SK-N-SH (cell line): ENCODE measurements around the gene LAMTOR1. TPM values are rescaled to one million over a fixed set of nuclear protein-coding genes. Genes with fewer than 3 reads are reported as not detected.

ENCODE experiments used
- CTCF ChIA-PET: fragments of 300-600, 350-600 bp; formaldehyde crosslinking; extraction: SDS; loops from one replicate; lab custom pipeline; 2021; lab: Yijun Ruan, JAX
- POLR2A ChIA-PET: fragments of 350-600 bp; sonication (Branson Sonifier 250); formaldehyde crosslinking; extraction: SDS; loops from one replicate; lab custom pipeline; 2020; ENCODE audit warnings: antibody characterized with exemption, inconsistent platforms; lab: Yijun Ruan, JAX
- DNase-seq: peaks from one replicate; pipeline ENCODE4 v3.0.0; 2012
- H2AFZ ChIP-seq: fragments of 200-600 bp; sonication (generic); 2 replicates; pipeline ENCODE4 v1.8.1; 2016; ENCODE audit warnings: antibody characterized with exemption, mild to moderate bottlenecking, low read depth
- H3F3A ChIP-seq: fragments of 200-600 bp; sonication (generic); replicated peaks from 2 replicates; pipeline ENCODE3; 2016; ENCODE audit warnings: antibody characterized with exemption, mild to moderate bottlenecking; ENCODE audit not compliant: insufficient read depth
- H3K27ac ChIP-seq, 2 experiments: fragments of 200-500 bp in 1 of 2; fragments of 200-600 bp in 1 of 2; sonication (Bioruptor generic) in 1 of 2; sonication (generic), shearing (Covaris generic) in 1 of 2; 2 replicates each; pipeline versions ENCODE4 v1.5.1 to v1.6.1; 2014 to 2016; ENCODE audit warnings: low read depth in 2 of 2, inconsistent platforms in 1 of 2, low read length in 1 of 2, mild to moderate bottlenecking in 1 of 2, mixed read lengths in 1 of 2
- H3K27me3 ChIP-seq: fragments of 200-600 bp; sonication (generic), shearing (Covaris generic); 2 replicates; pipeline ENCODE4 v1.6.1; 2016; ENCODE audit warnings: mixed run types; ENCODE audit not compliant: insufficient read depth
- H3K36me3 ChIP-seq, 2 experiments: fragments of 200-500 bp in 1 of 2; fragments of 200-600 bp in 1 of 2; sonication (Bioruptor generic) in 1 of 2; sonication (generic) in 1 of 2; replicated peaks in 1 of 2; 2 replicates each; pipeline versions ENCODE3 to v1.5.1; 2014 to 2016; ENCODE audit warnings: low read length in 1 of 2, mild to moderate bottlenecking in 1 of 2; ENCODE audit not compliant: insufficient read depth in 2 of 2, control insufficient read depth in 1 of 2
- H3K4me1 ChIP-seq, 2 experiments: fragments of 200-500 bp in 1 of 2; fragments of 200-600 bp in 1 of 2; sonication (Bioruptor generic) in 1 of 2; sonication (generic), shearing (Covaris generic) in 1 of 2; 2 replicates each; pipeline versions ENCODE4 v1.5.1 to v1.6.1; 2014 to 2016; ENCODE audit warnings: low read depth in 1 of 2, low read length in 1 of 2, mixed run types in 1 of 2; ENCODE audit not compliant: insufficient read depth in 2 of 2, control insufficient read depth in 1 of 2
- H3K4me2 ChIP-seq: fragments of 200-600 bp; sonication (generic), shearing (Covaris generic); 2 replicates; pipeline ENCODE4 v1.6.1; 2017; ENCODE audit warnings: mixed run types
- H3K4me3 ChIP-seq, 2 experiments: fragments of 200-500 bp in 1 of 2; fragments of 200-600 bp in 1 of 2; sonication (Bioruptor generic) in 1 of 2; sonication (generic), shearing (Covaris generic) in 1 of 2; 2 replicates each; pipeline versions ENCODE4 v1.5.1 to v1.8.1; 2014 to 2016; ENCODE audit warnings: low read depth in 2 of 2, inconsistent platforms in 1 of 2, low read length in 1 of 2, mild to moderate bottlenecking in 1 of 2, mixed read lengths in 1 of 2, moderate library complexity in 1 of 2
- H3K79me2 ChIP-seq: fragments of 200-600 bp; sonication (generic); 2 replicates; pipeline ENCODE4 v1.8.1; 2017; ENCODE audit warnings: mild to moderate bottlenecking; ENCODE audit not compliant: insufficient read depth
- H3K9ac ChIP-seq: fragments of 200-600 bp; sonication (generic); 2 replicates; pipeline ENCODE4 v1.6.1; 2017; ENCODE audit warnings: mixed run types
- H3K9me2 ChIP-seq: fragments of 200-600 bp; sonication (generic); 2 replicates; pipeline ENCODE4 v1.6.1; 2017; ENCODE audit warnings: mixed run types
- H3K9me3 ChIP-seq: fragments of 200-600 bp; sonication (generic); 2 replicates; pipeline ENCODE4 v1.6.1; 2017; ENCODE audit warnings: mixed run types, mild to moderate bottlenecking, moderate library complexity
- H4K20me1 ChIP-seq: fragments of 200-600 bp; sonication (generic); 2 replicates; pipeline ENCODE4 v1.6.1; 2017; ENCODE audit warnings: mild to moderate bottlenecking, mixed run types; ENCODE audit not compliant: insufficient read depth
- CHD2 ChIP-seq: fragments of 150-350 bp; IDR thresholded peaks from 2 replicates; pipeline ENCODE4 v1.6.1; 2018; ENCODE audit warnings: low read length; ENCODE audit not compliant: partially characterized antibody
- ELF1 ChIP-seq: IDR thresholded peaks from 2 replicates; pipeline ENCODE4 v1.4.0; 2012
- FOSL2 ChIP-seq: IDR thresholded peaks from 2 replicates; pipeline ENCODE4 v1.4.0; 2012; ENCODE audit warnings: low read depth, mild to moderate bottlenecking, moderate library complexity, borderline replicate concordance
- FOXM1 ChIP-seq: IDR thresholded peaks from 2 replicates; pipeline ENCODE4 v1.4.0; 2012; ENCODE audit warnings: low read depth, mild to moderate bottlenecking
- GABPA ChIP-seq: IDR thresholded peaks from 2 replicates; pipeline ENCODE4 v1.4.0; 2012; ENCODE audit warnings: low read depth, mild to moderate bottlenecking
- IRF3 ChIP-seq: fragments of 150-350 bp; IDR thresholded peaks from 2 replicates; pipeline ENCODE4 v1.6.1; 2016; ENCODE audit warnings: mild to moderate bottlenecking, low read depth, low read length
- JUND ChIP-seq: IDR thresholded peaks from 2 replicates; pipeline ENCODE4 v1.4.0; 2012
- MEF2A ChIP-seq: IDR thresholded peaks from 2 replicates; pipeline ENCODE4 v1.4.0; 2012; ENCODE audit warnings: low read depth, borderline replicate concordance
- NRF1 ChIP-seq: IDR thresholded peaks from 2 replicates; pipeline ENCODE4 v1.6.1; 2012; ENCODE audit warnings: low read depth, mild to moderate bottlenecking, low read length
- POLR2AphosphoS5 ChIP-seq: IDR thresholded peaks from 2 replicates; pipeline ENCODE4 v1.6.1; 2012; ENCODE audit warnings: low read depth, low read length
- RXRA ChIP-seq: IDR thresholded peaks from 2 replicates; pipeline ENCODE4 v1.4.0; 2012; ENCODE audit warnings: low read depth, mild to moderate bottlenecking, borderline replicate concordance
- SIN3A ChIP-seq: IDR thresholded peaks from 2 replicates; pipeline ENCODE4 v1.6.1; 2012; ENCODE audit warnings: low read depth, mild to moderate bottlenecking, low read length, moderate library complexity, borderline replicate concordance
- TAF1 ChIP-seq: IDR thresholded peaks from 2 replicates; pipeline ENCODE4 v1.6.1; 2012; ENCODE audit warnings: low read depth, mild to moderate bottlenecking, low read length, moderate library complexity, borderline replicate concordance
- YY1 ChIP-seq: IDR thresholded peaks from 2 replicates; pipeline ENCODE4 v1.4.0; 2012; ENCODE audit warnings: low read depth, mild to moderate bottlenecking
- WGBS: methylation state at CpG from one replicate; pipeline ENCODE4 v1.1.6; 2017; ENCODE audit warnings: low lambda C conversion rate; 5-methylcytosine and 5-hydroxymethylcytosine counted together
- polyA plus RNA-seq, 3 experiments: library from polyadenylated mRNA; depleted of rRNA; stranded (reverse); fragments of >200 nt; gene quantifications; 2 replicates each; pipeline ENCODE4 v1.2.3, GENCODE V29; 2012

The LAMTOR1 gene
- polyA plus RNA-seq, 1 of the 3 experiments (the other 2 are of a cell fraction): 128 TPM

GRCh38 chr11:72102946-72103753 lies at the start of gene LAMTOR1 (continued):
- peak; percentile 68; the same call in 1 of the 2 replicates for TF ChIP-seq ELF1
- TF ChIP-seq TAF1: peak; percentile 65
- no peak for TF ChIP-seq RXRA
- no peak for TF ChIP-seq SIN3A
- TF ChIP-seq, all 33 proteins: peak for 18

GRCh38 chr11:72150882-72151281 lies 47.8 kb upstream of the LAMTOR1 start:
- CTCF ChIA-PET: no interaction called here

GRCh38 chr11:72146625-72147024 lies 43.5 kb upstream of the LAMTOR1 start:
- no peaks in the 10 kb centered on the region for H4K20me1 ChIP-seq
- DNase-seq: no peak
- no peaks in the 10 kb centered on the region for H3K79me2 ChIP-seq
- H3K36me3 ChIP-seq: no peaks in the 10 kb centered on the region
- POLR2A ChIA-PET: no interaction called here
- H3F3A ChIP-seq: no peaks in the 10 kb centered on the region
- CTCF ChIA-PET: interaction anchor here (0.9 to 1.9 kb wide), 3 partner anchors 10 to 284 kb away, joined by 3 to 7 read pairs (median 5); no protein-coding TSS in a partner anchor
- no peaks in the 10 kb centered on the region for H3K9me2 ChIP-seq
- H2AFZ ChIP-seq: no peak overlapping the region
- no peak overlapping the region for H3K9ac ChIP-seq
- no peak overlapping the region for H3K4me3 ChIP-seq
- H3K27ac ChIP-seq: no peak overlapping the region
- TF ChIP-seq FOXM1: no peak
- no peak for TF ChIP-seq POLR2AphosphoS5
- TF ChIP-seq JUND: no peak
- TF ChIP-seq GABPA: no peak
- no peak for TF ChIP-seq CHD2
- TF ChIP-seq RXRA: no peak
- TF ChIP-seq MEF2A: no peak
- TF ChIP-seq FOSL2: no peak
- no peak for TF ChIP-seq IRF3
- no peak for TF ChIP-seq NRF1
- no peak for TF ChIP-seq SIN3A
- TF ChIP-seq YY1: no peak
- H3K27me3 ChIP-seq: no peaks in the 10 kb centered on the region
- WGBS: 22% methylated on average over 2 of the region's 2 CpGs
- no peaks in the 10 kb centered on the region for H3K9me3 ChIP-seq
- no peaks in the 10 kb centered on the region; a peak in 1 of 4 replicates for H3K4me1 ChIP-seq
- H3K4me2 ChIP-seq: no peak overlapping the region

More at GRCh38 chr11:72150882-72151281, 47.8 kb upstream of the LAMTOR1 start:
- Histone ChIP-seq H3K27me3 (no peaks in the 10 kb centered on the region), H3K79me2 (no peaks in the 10 kb centered on the region), H2AFZ (no peak overlapping the region), H4K20me1 (no peaks in the 10 kb centered on the region), H3K36me3 (no peaks in the 10 kb centered on the region), H3K9ac (no peak overlapping the region), H3F3A (no peaks in the 10 kb centered on the region), H3K4me1 (no peaks in the 10 kb centered on the region), H3K27ac (no peak overlapping the region), H3K4me2 (no peak overlapping the region), H3K9me2 (no peaks in the 10 kb centered on the region), H3K9me3 (no peaks in the 10 kb centered on the region), H3K4me3 (no peak overlapping the region)
- no peak for DNase-seq
- TF ChIP-seq NRF1: no peak
- 69% methylated on average over 4 of the region's 4 CpGs for WGBS
- POLR2A ChIA-PET: no interaction called here
